Iris pigment epithelial cell (primary cell): Measurements from ENCODE around the gene SEMA6B.
A peak's percentile ranks its signal among the peaks of the same experiment; 100 is the strongest.

ENCODE experiments used
- DNase-seq: peaks from one replicate; pipeline ENCODE4 v3.0.0-alpha.2; 2011; ENCODE audit warnings: low read depth

The SEMA6B gene

GRCh38 chr19:4588291-4588761 lies 28.8 kb upstream of the SEMA6B start:
- DNase-seq: no peak

GRCh38 chr19:4587527-4587926 lies 28.0 kb upstream of the SEMA6B start:
- no peak for DNase-seq

GRCh38 chr19:4586691-4587090 lies 27.2 kb upstream of the SEMA6B start:
- no peak for DNase-seq

- no peak for DNase-seq
Measured at GRCh38 chr19:4586245-4586644, 26.8 kb upstream of the SEMA6B start.

GRCh38 chr19:4585556-4585955 lies 26.1 kb upstream of the SEMA6B start:
- DNase-seq: no peak

- no peak for DNase-seq
Measured at GRCh38 chr19:4584670-4585460, 25.4 kb upstream of the SEMA6B start.

GRCh38 chr19:4583961-4584669 lies 24.6 kb upstream of the SEMA6B start:
- DNase-seq: no peak

- no peak for DNase-seq
Measured at GRCh38 chr19:4582980-4583842, 23.7 kb upstream of the SEMA6B start.

- no peak for DNase-seq
Measured at GRCh38 chr19:4581666-4582553, 22.4 kb upstream of the SEMA6B start.

- no peak for DNase-seq
Measured at GRCh38 chr19:4580961-4581665, 21.6 kb upstream of the SEMA6B start.

- no peak for DNase-seq
Measured at GRCh38 chr19:4580021-4580901, 20.8 kb upstream of the SEMA6B start.

- no peak for DNase-seq
Measured at GRCh38 chr19:4579389-4579788, 19.9 kb upstream of the SEMA6B start.

- DNase-seq: no peak
Measured at GRCh38 chr19:4578552-4579248, 19.2 kb upstream of the SEMA6B start.

- no peak for DNase-seq
Measured at GRCh38 chr19:4577020-4577782, 17.7 kb upstream of the SEMA6B start.

- peak; percentile 36 for DNase-seq
Measured at GRCh38 chr19:4576016-4576933, 16.8 kb upstream of the SEMA6B start.

GRCh38 chr19:4575267-4576015 lies 16.0 kb upstream of the SEMA6B start:
- DNase-seq: peak; percentile 79

- no peak for DNase-seq
Measured at GRCh38 chr19:4573682-4574081, 14.2 kb upstream of the SEMA6B start.
